ENCODE data around the gene PPP1R18. TPM values are rescaled to one million over a fixed set of nuclear protein-coding genes. Genes with fewer than 3 reads are reported as not detected.

Gene PPP1R18
- total and polyA plus RNA-seq, 2 of the 4 experiments (the other 2 are of a cell fraction), result 31.9 to 134 TPM

DNA sequence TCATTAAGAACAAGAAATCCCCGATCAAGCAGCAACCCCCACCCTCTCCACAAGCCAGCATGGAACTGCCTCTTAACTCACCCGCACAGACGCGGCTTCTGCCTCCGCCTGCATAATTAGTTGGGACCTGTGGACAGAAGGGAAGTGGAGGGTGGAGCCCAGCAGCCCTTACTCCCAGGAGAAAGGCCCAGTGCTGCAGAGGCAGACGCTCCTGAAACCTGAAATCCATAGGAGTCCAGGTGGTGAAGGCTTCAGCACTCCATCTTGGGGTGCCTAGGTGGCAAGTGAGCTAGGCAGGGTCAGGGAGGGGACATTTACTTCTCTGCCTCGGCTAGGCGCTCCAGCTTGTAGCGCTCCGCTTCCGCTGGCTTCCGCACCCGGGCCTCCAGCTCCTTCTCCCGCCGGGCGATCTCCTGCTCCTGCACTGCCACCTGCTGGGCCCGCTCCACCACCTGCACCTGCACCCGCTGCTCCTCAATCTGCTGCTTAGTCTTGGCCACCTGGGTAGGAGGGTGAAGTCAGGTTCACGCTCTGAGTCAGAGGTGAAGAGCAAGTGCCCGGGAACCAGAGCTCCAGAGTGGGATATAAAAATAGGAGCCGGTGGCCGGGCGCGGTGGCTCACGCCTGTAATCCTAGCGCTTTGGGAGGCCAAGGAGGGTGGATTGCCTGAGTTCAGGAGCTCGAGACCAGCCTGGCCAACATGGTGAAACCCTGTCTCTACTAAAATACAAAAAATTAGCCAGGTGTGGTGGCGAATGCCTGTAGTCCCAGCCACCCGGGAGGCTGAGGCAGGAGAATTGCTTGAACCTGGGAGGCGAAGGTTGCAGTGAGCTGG is 44.4 kb upstream of the PPP1R18 start:
- Histone ChIP-seq H4K91ac (ENCODE audit: insufficient read depth, low read depth, low read length) (no peak overlapping the region), H3K36me3 (ENCODE audit: control insufficient read depth, insufficient read depth, low read length) (peaks cover 55% of the 10 kb centered on the region), H2BK15ac (ENCODE audit: low read depth, low read length) (no peak overlapping the region), H4K5ac (ENCODE audit: low read depth, low read length) (no peak overlapping the region), H3K4me1 (ENCODE audit: control insufficient read depth, insufficient read depth, low read length) (peaks cover under 1% of the 10 kb centered on the region; the same call in 1 of the 2 replicates), H4K8ac (ENCODE audit: low read depth in 2 of 2, low read length in 2 of 2) (no peak overlapping the region), H2BK20ac (ENCODE audit: low read depth, low read length) (no peak overlapping the region), H2AK9ac (replicated peaks; ENCODE audit: low read depth, low read length, poor library complexity) (peak overlapping the region; percentile 61), H3K56ac (ENCODE audit: extremely low read depth, insufficient read depth, low read length) (no peak overlapping the region), H4K20me1 (ENCODE audit: insufficient read depth, low read length) (peaks cover 17% of the 10 kb centered on the region), H3K9me3 (ENCODE audit: control insufficient read depth, insufficient read depth, low read length) (no peaks in the 10 kb centered on the region), H3K4me2 (ENCODE audit: low read depth, low read length) (no peak overlapping the region), H3K27ac (ENCODE audit: insufficient read depth, low read length) (no peak overlapping the region), H2AK5ac (ENCODE audit: low read depth, low read length) (no peak overlapping the region), H3K9ac (ENCODE audit: low read depth, low read length) (no peak overlapping the region), H2BK120ac (ENCODE audit: low read depth, low read length) (no peak overlapping the region), H3K18ac (ENCODE audit: low read depth, low read length) (no peak overlapping the region), H2AFZ (replicated peaks; ENCODE audit: low read length, poor library complexity) (peak overlapping the region; percentile 49), H3K4me3 (ENCODE audit: insufficient read depth, low read depth, low read length) (no peak overlapping the region), H3K79me1 (ENCODE audit: low read depth in 1 of 2, low read length in 2 of 2) (peaks cover 39 to 66% of the 10 kb centered on the region in 2 experiments), H2BK5ac (ENCODE audit: low read depth, low read length, poor library complexity, severe bottlenecking) (no peak overlapping the region), H3K14ac (replicated peaks; ENCODE audit: low read depth, low read length) (no peak overlapping the region), H3K4ac (ENCODE audit: low read depth, low read length) (no peak overlapping the region), H3K23ac (ENCODE audit: low read depth, low read length) (no peak overlapping the region), H3K27me3 (ENCODE audit: control insufficient read depth, insufficient read depth, low read length) (no peaks in the 10 kb centered on the region), H3K9me1 (ENCODE audit: insufficient read depth, low read length) (peaks cover 3% of the 10 kb centered on the region; the same call in 1 of the 2 replicates)
- BruUV-seq (replicated peaks), result no TSS peak
- ChIA-PET CTCF (no interaction called here), POLR2A (ENCODE audit: unreplicated experiment) (interaction anchor here (0.6 kb wide), 1 partner anchor 61 kb away, joined by 3 read pairs; no protein-coding TSS in a partner anchor)
- dilution Hi-C loops (cut with HindIII; ENCODE audit: low sequenced_read_pairs, unreplicated experiment), result no loop called here
- ATAC-seq (ENCODE audit: low read depth), result no peak
- intact Hi-C loops (cut with micrococcal nuclease), result no loop called here
- in situ Hi-C loops (cut with MboI; ENCODE audit: low sequenced_read_pairs), result no loop called here
- WGBS, 2 experiments (ENCODE audit: extremely low coverage in 2 of 2, insufficient read length in 1 of 2), result 73% methylated on average over 12 of the region's 30 CpGs; no CpG with 5 or more reads in 1 of the 2 experiments
- TF ChIP-seq MXI1 (IDR thresholded peaks at IDR 0.05; ENCODE audit: borderline replicate concordance, low read depth, low read length) (no peak), SMC3 (IDR thresholded peaks at IDR 0.05; ENCODE audit: low read depth, low read length) (0 out of 2 replicates have a peak, but pooled peaks have one; percentile 7), RAD21 (IDR thresholded peaks at IDR 0.05; ENCODE audit: low read length) (peak; percentile 43)
- TF ChIP-seq, protein P1, sequence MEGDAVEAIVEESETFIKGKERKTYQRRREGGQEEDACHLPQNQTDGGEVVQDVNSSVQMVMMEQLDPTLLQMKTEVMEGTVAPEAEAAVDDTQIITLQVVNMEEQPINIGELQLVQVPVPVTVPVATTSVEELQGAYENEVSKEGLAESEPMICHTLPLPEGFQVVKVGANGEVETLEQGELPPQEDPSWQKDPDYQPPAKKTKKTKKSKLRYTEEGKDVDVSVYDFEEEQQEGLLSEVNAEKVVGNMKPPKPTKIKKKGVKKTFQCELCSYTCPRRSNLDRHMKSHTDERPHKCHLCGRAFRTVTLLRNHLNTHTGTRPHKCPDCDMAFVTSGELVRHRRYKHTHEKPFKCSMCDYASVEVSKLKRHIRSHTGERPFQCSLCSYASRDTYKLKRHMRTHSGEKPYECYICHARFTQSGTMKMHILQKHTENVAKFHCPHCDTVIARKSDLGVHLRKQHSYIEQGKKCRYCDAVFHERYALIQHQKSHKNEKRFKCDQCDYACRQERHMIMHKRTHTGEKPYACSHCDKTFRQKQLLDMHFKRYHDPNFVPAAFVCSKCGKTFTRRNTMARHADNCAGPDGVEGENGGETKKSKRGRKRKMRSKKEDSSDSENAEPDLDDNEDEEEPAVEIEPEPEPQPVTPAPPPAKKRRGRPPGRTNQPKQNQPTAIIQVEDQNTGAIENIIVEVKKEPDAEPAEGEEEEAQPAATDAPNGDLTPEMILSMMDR (conservative IDR thresholded peaks at IDR 0.05; ENCODE audit: low read depth, low read length), result peak; percentile 44
- DNase-seq, result peak; percentile 47

Measured in IMR-90 (cell line).